Transverse colon (tissue), 3 donors: ENCODE measurements around the gene XRCC4.

Source experiments
- CTCF ChIP-seq, 5 experiments: fragments of 200-600 bp in 3 of 5; fragments of 450-650 bp in 2 of 5; sonication (generic) in 3 of 5; IDR thresholded peaks; 1 replicate in 2 of 5; 2 replicates in 3 of 5; pipeline ENCODE4 v1.5.1; 2016 to 2017; ENCODE audit warnings: antibody characterized with exemption in 5 of 5, inconsistent platforms in 3 of 5, mild to moderate bottlenecking in 2 of 5, moderate library complexity in 1 of 5
- EP300 ChIP-seq: sonication (generic); formaldehyde crosslinking; IDR thresholded peaks from one replicate; pipeline ENCODE4 v1.6.1; 2017; ENCODE audit warnings: antibody characterized with exemption, low read depth
- POLR2A ChIP-seq: fragments of 450-650 bp; IDR thresholded peaks from one replicate; pipeline ENCODE4 v1.6.1; 2016; ENCODE audit warnings: antibody characterized with exemption, mild to moderate bottlenecking, moderate library complexity

GRCh38 chr5:83059341-83059740 is 18.0 kb upstream of the XRCC4 start:
- no peak for TF ChIP-seq CTCF (IDR thresholded peaks at IDR 0.05)
- no peak for TF ChIP-seq EP300
- no peak for TF ChIP-seq POLR2A
